IPS-18c (cell line): ENCODE data around the gene SHFL.

ENCODE experiments used
- H3K4me3 ChIP-seq: 2 replicates; pipeline ENCODE4 v1.7.0; 2013; ENCODE audit warnings: low read depth, mild to moderate bottlenecking, low read length, moderate library complexity; ENCODE audit not compliant: insufficient read depth
- H3K9me3 ChIP-seq: one replicate; pipeline ENCODE4 v1.6.1; 2013; ENCODE audit warnings: mild to moderate bottlenecking, low read length, moderate library complexity; ENCODE audit not compliant: control insufficient read depth, insufficient read depth

SHFL gene

GRCh38 chr19:10079031-10079453, 7.1 kb upstream of the SHFL start:
- Histone ChIP-seq H3K9me3 (no peaks in the 10 kb centered on the region), H3K4me3 (no peak overlapping the region)

- H3K4me3 ChIP-seq = no peak overlapping the region
Observed at GRCh38 chr19:10083911-10084310, 2.2 kb upstream of the SHFL start.

DNA sequence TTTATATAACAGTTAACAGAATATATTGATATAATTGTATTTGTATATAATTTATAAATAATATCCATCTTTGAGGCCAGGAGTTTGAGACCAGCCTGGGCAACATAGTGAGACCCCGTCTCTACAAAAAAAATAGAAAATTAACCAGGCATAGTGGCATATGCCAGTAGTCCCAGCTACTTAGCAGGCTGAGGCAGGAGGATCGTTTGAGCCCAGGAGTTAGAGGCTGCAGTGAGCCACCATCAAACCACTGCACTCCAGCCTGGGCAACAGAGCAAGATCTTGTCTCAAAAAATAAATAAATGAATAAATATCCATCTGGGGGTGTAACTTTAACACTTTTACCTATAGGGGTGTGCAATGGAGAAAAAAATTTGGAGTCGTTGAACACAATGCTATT, 1.3 kb upstream of the SHFL start:
- Histone ChIP-seq H3K9me3 (no peaks in the 10 kb centered on the region), H3K4me3 (no peak overlapping the region)

More at GRCh38 chr19:10083911-10084310, 2.2 kb upstream of the SHFL start:
- H3K9me3 ChIP-seq = no peaks in the 10 kb centered on the region

- Histone ChIP-seq H3K4me3 (peak overlapping the region; percentile 94), H3K9me3 (no peaks in the 10 kb centered on the region)
Observed at GRCh38 chr19:10086591-10087192, 575 bp downstream of the SHFL start.

DNA sequence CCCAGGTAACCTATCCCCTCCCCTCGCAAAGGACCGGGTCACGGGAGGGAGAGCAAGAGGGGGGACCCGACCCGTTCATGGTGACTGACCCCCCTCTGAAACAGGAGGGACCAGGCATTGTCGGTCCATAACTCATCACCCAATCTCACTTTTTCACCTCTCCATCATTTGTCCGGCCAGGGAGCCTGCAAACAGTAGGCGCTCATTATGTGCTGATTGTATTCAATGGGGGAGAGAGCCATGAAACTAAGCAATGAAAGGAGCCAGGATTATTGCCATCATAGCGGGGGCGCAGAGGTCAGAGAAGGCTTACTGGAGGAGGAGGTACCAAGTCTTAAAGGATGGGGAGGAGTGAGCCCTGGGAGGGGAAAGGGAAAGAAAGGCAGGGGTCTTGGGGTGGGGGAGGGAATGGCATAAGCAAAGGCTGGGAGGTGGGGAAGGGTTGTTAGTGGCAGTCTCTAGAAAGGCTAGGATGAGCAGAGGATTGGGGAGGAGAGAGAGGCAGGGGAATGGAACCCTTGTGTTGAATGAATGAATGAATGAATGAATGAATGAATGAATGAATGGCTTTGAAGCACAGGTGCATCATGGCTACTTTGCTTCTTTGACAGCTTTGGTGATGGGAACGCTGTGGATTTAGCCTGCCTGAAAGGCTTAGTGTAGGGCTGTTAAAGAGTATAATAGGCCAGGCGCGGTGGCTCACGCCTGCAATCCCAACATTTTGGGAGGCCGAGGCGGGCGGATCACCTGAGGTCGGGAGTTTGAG, 1.4 kb downstream of the SHFL start:
- Histone ChIP-seq H3K9me3 (no peaks in the 10 kb centered on the region), H3K4me3 (peak overlapping the region; percentile 94; the same call in 1 of the 2 replicates)

DNA sequence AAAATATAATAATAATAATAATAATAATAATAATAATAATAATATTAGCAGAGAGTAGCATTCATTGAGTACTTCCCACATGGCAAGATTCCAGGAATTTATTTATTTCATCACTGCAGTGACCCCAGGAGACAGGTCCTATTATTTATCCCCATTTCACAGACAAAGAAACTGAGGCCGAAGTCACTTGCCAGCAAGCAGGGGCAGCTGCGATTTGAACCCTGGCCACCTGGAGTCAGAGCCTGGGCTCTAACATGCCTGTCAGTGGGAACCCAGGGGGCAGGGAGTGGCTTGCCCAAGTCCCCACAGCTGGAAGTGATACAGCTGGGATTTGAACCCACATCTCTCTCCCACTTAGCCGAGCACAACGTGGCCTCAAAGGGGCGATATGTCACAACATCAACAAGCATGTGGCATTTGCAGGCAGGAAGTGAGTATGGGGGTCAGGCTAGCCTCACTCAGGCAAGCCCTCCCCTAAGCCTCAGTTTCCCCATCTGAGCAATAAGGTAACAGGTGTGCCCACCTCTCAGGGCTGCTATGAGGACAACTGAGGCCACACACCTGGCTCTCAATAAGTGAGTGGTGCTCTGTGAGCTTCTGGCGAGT, 2.9 kb downstream of the SHFL start:
- Histone ChIP-seq H3K9me3 (no peaks in the 10 kb centered on the region), H3K4me3 (no peak overlapping the region)

GRCh38 chr19:10089801-10090375, 3.8 kb downstream of the SHFL start:
- H3K4me3 ChIP-seq = no peak overlapping the region
- H3K9me3 ChIP-seq = no peaks in the 10 kb centered on the region

GRCh38 chr19:10091370-10091687, 5.2 kb downstream of the SHFL start:
- Histone ChIP-seq H3K4me3 (no peak overlapping the region), H3K9me3 (no peaks in the 10 kb centered on the region)

DNA sequence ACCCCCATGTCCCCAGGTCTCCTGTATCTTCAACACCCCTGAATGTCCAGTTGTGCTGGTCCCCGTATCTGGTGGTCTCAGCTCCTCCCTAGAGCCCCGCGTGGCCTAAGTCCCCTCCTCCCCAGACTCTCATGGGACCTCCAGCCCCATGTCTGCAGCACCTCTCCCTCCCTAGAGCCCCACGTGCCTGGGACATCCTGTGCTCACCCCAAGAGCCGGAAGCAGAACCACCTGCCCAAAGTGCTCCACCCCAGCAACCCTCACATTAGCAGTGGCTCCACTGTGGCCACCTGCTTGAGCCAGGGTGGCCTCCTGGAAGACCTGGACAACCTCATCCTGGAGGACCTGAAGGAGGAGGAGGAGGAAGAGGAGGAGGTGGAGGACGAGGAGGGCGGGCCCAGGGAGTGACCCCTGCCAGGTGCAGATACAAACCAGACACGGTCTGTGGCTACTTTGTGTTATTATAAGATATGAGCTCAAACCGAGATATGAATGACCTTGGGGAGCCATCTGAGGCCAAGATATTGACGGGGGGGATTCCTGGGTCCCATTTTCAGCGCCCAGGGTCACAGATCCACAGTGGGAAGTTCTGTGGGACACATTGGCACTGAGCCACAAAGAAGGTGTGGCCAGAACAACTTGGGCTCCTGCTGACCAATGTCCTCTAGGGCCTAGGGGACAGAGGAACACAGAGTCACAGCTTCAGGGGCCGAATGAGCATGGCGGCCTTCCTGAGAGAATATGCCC, 6.0 kb downstream of the SHFL start:
- H3K4me3 ChIP-seq = no peak overlapping the region
- no peaks in the 10 kb centered on the region for H3K9me3 ChIP-seq

DNA sequence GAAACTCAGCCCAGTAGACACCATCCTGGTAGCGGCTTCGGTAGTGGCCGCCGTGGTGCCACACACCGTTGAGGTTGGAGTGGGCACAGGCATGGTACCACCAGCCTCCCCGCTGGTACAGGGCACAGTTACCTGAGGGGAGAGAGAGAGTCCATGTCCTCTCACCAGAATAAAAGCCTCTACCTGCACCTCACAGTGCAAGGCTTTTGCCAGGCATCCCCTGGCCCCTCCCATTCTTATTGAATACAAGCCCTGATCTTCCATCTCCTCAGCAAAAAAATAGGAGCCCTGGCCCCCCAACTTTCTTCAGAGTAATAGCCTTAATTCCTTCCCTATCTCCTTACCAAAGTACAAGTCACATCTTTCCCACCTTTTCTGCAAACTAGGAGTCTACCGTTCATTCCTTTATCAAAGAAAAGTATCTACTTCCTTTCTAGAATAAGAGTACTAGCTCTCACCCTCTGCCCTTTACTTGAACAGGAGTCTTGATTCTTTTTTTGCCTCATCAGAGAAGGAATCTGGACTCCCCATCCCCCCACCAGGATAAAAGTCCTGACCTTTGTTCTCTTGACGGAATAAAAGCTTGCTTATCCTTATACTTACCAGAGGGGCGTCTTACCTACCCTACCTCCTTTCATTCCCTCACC, 6.7 kb downstream of the SHFL start:
- H3K4me3 ChIP-seq = no peak overlapping the region
- H3K9me3 ChIP-seq = no peaks in the 10 kb centered on the region

GRCh38 chr19:10093295-10094186, 7.4 kb downstream of the SHFL start:
- H3K4me3 ChIP-seq = no peak overlapping the region
- no peaks in the 10 kb centered on the region for H3K9me3 ChIP-seq

DNA sequence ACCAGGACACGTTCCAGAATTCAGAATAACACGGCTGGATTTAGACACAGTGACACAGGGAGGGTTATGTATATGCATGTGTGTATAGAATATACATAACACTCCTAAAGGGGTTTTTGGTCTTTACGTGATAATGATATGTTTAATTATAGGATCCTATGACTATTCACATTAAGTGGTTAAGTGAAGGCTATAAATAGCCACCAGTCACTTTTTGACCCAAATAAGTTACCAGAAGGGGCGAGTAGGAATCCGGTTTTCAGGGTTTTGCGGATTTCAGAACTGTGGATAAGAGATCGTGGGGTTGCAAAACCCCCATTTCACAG, 9.5 kb downstream of the SHFL start:
- no peaks in the 10 kb centered on the region for H3K9me3 ChIP-seq
- H3K4me3 ChIP-seq = no peak overlapping the region

DNA sequence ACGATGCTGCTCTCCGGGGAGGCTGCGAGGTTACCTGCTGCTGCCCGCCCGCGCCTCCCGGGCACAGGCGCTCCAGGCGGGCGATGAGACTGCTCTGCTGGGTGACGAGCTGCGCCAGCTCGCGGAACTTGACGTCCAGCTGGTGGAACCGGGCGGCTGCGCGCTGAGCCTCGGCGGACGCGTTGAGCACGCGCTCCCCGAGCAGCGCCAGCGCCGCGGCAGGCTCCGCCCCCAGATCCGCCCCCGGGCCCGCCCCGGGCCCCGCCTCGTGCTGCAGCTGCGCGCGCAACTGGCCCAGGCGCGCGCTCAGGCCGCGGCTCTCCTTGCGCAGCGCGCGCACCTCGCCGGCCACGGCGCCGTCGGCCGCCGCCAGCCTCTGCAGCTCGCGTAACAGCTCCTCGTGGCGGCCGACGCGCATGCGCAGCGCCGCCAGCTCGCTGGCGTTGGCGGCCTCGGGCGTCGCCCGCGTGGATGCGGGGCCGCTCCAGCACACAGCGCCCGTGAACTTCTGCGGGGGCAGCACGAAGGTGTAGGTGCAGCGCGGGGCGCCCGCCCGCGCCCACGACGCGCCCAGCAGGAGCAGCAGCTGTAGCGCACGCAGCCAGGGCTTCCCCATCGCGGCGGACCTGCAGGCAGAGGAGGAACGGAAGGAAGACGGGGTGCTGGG, 10.0 kb downstream of the SHFL start:
- Histone ChIP-seq H3K9me3 (no peaks in the 10 kb centered on the region), H3K4me3 (peak overlapping the region; percentile 44)

- no peaks in the 10 kb centered on the region for H3K9me3 ChIP-seq
- H3K4me3 ChIP-seq = peak overlapping the region; percentile 44
Observed at GRCh38 chr19:10096615-10096963, 10.5 kb downstream of the SHFL start.

- H3K9me3 ChIP-seq = no peaks in the 10 kb centered on the region
- no peak overlapping the region for H3K4me3 ChIP-seq
Observed at GRCh38 chr19:10100163-10100785, 14.2 kb downstream of the SHFL start.
